Measurements from ENCODE around the gene CTNNBL1. TPM values are rescaled to one million over a fixed set of nuclear protein-coding genes. Genes with fewer than 3 reads are reported as not detected.

CTNNBL1 gene
- total RNA-seq, 1 experiment from 2014 or later = 55.4 TPM

DNA sequence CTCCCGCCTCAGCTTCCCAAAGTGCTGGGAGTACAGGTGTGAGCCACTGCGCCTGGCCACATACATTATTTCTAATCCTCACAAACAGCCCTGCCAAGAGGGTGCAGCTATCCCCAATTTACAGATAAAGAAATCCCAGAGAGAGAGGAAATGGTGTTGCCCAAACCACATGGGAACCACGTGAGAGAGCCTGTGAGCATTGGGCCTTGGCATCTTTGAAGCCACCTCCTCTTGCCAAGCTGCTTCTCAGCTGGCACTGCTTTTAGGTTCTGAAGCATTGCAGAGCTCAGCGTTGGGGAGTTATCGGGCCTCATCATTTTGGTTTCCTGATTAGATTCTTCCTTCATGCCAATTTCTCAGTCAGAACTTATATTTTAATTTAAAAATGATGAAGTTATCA is 80.3 kb downstream of the CTNNBL1 start:
- H3K9me2 ChIP-seq (ENCODE audit: insufficient read depth) = no peaks in the 10 kb centered on the region
- CTCF ChIA-PET = interaction anchor here (1.4 kb wide), 1 partner anchor 16 kb away, joined by 3 read pairs; no protein-coding TSS in a partner anchor
- TF ChIP-seq, protein P1, sequence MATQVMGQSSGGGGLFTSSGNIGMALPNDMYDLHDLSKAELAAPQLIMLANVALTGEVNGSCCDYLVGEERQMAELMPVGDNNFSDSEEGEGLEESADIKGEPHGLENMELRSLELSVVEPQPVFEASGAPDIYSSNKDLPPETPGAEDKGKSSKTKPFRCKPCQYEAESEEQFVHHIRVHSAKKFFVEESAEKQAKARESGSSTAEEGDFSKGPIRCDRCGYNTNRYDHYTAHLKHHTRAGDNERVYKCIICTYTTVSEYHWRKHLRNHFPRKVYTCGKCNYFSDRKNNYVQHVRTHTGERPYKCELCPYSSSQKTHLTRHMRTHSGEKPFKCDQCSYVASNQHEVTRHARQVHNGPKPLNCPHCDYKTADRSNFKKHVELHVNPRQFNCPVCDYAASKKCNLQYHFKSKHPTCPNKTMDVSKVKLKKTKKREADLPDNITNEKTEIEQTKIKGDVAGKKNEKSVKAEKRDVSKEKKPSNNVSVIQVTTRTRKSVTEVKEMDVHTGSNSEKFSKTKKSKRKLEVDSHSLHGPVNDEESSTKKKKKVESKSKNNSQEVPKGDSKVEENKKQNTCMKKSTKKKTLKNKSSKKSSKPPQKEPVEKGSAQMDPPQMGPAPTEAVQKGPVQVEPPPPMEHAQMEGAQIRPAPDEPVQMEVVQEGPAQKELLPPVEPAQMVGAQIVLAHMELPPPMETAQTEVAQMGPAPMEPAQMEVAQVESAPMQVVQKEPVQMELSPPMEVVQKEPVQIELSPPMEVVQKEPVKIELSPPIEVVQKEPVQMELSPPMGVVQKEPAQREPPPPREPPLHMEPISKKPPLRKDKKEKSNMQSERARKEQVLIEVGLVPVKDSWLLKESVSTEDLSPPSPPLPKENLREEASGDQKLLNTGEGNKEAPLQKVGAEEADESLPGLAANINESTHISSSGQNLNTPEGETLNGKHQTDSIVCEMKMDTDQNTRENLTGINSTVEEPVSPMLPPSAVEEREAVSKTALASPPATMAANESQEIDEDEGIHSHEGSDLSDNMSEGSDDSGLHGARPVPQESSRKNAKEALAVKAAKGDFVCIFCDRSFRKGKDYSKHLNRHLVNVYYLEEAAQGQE (IDR thresholded peaks at IDR 0.05; ENCODE audit: low read depth) = no peak
- TF ChIP-seq POLR2AphosphoS5 (IDR thresholded peaks at IDR 0.05; ENCODE audit: low read depth, low read length) = no peak
- TF ChIP-seq SRF (IDR thresholded peaks at IDR 0.05; ENCODE audit: low read depth) = no peak
- TF ChIP-seq CBX3 (IDR thresholded peaks at IDR 0.05; ENCODE audit: low read depth) = no peak
- no peak for TF ChIP-seq POLR2A (IDR thresholded peaks at IDR 0.05; ENCODE audit: borderline replicate concordance, extremely low read depth, insufficient read depth, insufficient read length)
- no peak for TF ChIP-seq JUND (IDR thresholded peaks at IDR 0.05)
- TF ChIP-seq RAD21 (IDR thresholded peaks at IDR 0.05; ENCODE audit: low read depth) = no peak
- TF ChIP-seq YY1 (IDR thresholded peaks at IDR 0.05; ENCODE audit: extremely low read depth, insufficient replicate concordance, low read depth, low read length) = no peak
- TF ChIP-seq, protein P2, sequence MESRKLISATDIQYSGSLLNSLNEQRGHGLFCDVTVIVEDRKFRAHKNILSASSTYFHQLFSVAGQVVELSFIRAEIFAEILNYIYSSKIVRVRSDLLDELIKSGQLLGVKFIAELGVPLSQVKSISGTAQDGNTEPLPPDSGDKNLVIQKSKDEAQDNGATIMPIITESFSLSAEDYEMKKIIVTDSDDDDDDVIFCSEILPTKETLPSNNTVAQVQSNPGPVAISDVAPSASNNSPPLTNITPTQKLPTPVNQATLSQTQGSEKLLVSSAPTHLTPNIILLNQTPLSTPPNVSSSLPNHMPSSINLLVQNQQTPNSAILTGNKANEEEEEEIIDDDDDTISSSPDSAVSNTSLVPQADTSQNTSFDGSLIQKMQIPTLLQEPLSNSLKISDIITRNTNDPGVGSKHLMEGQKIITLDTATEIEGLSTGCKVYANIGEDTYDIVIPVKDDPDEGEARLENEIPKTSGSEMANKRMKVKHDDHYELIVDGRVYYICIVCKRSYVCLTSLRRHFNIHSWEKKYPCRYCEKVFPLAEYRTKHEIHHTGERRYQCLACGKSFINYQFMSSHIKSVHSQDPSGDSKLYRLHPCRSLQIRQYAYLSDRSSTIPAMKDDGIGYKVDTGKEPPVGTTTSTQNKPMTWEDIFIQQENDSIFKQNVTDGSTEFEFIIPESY (IDR thresholded peaks at IDR 0.05; ENCODE audit: extremely low read depth, insufficient replicate concordance, low read length) = no peak
- TF ChIP-seq, protein P3, sequence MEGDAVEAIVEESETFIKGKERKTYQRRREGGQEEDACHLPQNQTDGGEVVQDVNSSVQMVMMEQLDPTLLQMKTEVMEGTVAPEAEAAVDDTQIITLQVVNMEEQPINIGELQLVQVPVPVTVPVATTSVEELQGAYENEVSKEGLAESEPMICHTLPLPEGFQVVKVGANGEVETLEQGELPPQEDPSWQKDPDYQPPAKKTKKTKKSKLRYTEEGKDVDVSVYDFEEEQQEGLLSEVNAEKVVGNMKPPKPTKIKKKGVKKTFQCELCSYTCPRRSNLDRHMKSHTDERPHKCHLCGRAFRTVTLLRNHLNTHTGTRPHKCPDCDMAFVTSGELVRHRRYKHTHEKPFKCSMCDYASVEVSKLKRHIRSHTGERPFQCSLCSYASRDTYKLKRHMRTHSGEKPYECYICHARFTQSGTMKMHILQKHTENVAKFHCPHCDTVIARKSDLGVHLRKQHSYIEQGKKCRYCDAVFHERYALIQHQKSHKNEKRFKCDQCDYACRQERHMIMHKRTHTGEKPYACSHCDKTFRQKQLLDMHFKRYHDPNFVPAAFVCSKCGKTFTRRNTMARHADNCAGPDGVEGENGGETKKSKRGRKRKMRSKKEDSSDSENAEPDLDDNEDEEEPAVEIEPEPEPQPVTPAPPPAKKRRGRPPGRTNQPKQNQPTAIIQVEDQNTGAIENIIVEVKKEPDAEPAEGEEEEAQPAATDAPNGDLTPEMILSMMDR (IDR thresholded peaks at IDR 0.05 in 2 of 3, conservative IDR thresholded peaks at IDR 0.05 in 1 of 3; ENCODE audit: borderline replicate concordance in 1 of 3, insufficient read depth in 1 of 3, low read depth in 2 of 3, low read length in 2 of 3) = no peak
- no peaks in the 10 kb centered on the region for H3K79me2 ChIP-seq (ENCODE audit: insufficient read depth, low read length)
- intact Hi-C loops (cut with micrococcal nuclease) = no loop called here
- H3K9me3 ChIP-seq (ENCODE audit: control insufficient read depth in 1 of 2, insufficient read depth in 1 of 2, low read depth in 1 of 2, low read length in 2 of 2) = no peaks in the 10 kb centered on the region
- no peaks in the 10 kb centered on the region for H3K27me3 ChIP-seq (ENCODE audit: insufficient read depth, low read length)
- ATAC-seq = no peak
- RAD21 ChIA-PET (ENCODE audit: low non-redundant PET in 1 of 2, low total read pairs in 2 of 2, uncharacterized antibody in 2 of 2, unreplicated experiment in 2 of 2) = no interaction called here
- H3K36me3 ChIP-seq (ENCODE audit: control insufficient read depth in 1 of 2, insufficient read depth in 2 of 2, low read length in 2 of 2) = peaks cover 2 to 3% of the 10 kb centered on the region in 2 experiments; a peak in 1 of 4 replicates
- no peak overlapping the region for H3K4me3 ChIP-seq (replicated peaks in 1 of 2; ENCODE audit: low read depth in 1 of 2, low read length in 2 of 2)
- POLR2A ChIA-PET = no interaction called here
- DNase-seq (ENCODE audit: low read depth, low spot score) = no peak
- H2AFZ ChIP-seq (ENCODE audit: low read depth, low read length, poor library complexity, severe bottlenecking) = no peak overlapping the region
- H4K20me1 ChIP-seq (ENCODE audit: insufficient read depth) = no peaks in the 10 kb centered on the region
- no TSS peak for BruUV-seq (replicated peaks)
- no peaks in the 10 kb centered on the region for H3K4me1 ChIP-seq (ENCODE audit: control insufficient read depth in 1 of 2, insufficient read depth in 2 of 2, low read length in 2 of 2)
- no peak overlapping the region for H3K9ac ChIP-seq (ENCODE audit: low read length)
- H3K4me2 ChIP-seq (ENCODE audit: low read length) = no peak overlapping the region
- no peak overlapping the region for H3K27ac ChIP-seq (ENCODE audit: low read depth, low read length)

Data from HCT116 (cell line).